Skeletal muscle satellite cell (primary cell): ENCODE measurements around the gene PACSIN2.

Experiments
- H3K27me3 ChIP-seq: 2 replicates; pipeline ENCODE4 v1.7.0; 2013; ENCODE audit warnings: low read length; ENCODE audit not compliant: control insufficient read depth, insufficient read depth
- H3K36me3 ChIP-seq: 2 replicates; pipeline ENCODE4 v1.7.0; 2013; ENCODE audit warnings: mild to moderate bottlenecking, control low read depth, low read length; ENCODE audit not compliant: insufficient read depth
- H3K4me1 ChIP-seq: 2 replicates; pipeline ENCODE4 v1.7.0; 2013; ENCODE audit warnings: low read length; ENCODE audit not compliant: control insufficient read depth, insufficient read depth
- H3K4me2 ChIP-seq: 2 replicates; pipeline ENCODE4 v1.7.0; 2013; ENCODE audit warnings: mild to moderate bottlenecking, low read length
- H3K4me3 ChIP-seq: 2 replicates; pipeline ENCODE4 v1.7.0; 2013; ENCODE audit warnings: low read length
- H3K9ac ChIP-seq: 2 replicates; pipeline ENCODE4 v1.7.0; 2013; ENCODE audit warnings: mild to moderate bottlenecking, low read depth, low read length, moderate library complexity
- H3K9me3 ChIP-seq: replicated peaks from 2 replicates; pipeline ENCODE4 v1.7.0; 2013; ENCODE audit warnings: mild to moderate bottlenecking, control low read depth, low read length

Gene PACSIN2

GRCh38 chr22:43008921-43009320 is 6.0 kb downstream of the PACSIN2 start:
- Histone ChIP-seq H3K4me2 (no peak overlapping the region), H3K4me3 (no peak overlapping the region), H3K9ac (no peak overlapping the region), H3K4me1 (peaks cover 50% of the 10 kb centered on the region), H3K9me3 (no peaks in the 10 kb centered on the region), H3K27me3 (no peaks in the 10 kb centered on the region), H3K36me3 (no peaks in the 10 kb centered on the region)

DNA sequence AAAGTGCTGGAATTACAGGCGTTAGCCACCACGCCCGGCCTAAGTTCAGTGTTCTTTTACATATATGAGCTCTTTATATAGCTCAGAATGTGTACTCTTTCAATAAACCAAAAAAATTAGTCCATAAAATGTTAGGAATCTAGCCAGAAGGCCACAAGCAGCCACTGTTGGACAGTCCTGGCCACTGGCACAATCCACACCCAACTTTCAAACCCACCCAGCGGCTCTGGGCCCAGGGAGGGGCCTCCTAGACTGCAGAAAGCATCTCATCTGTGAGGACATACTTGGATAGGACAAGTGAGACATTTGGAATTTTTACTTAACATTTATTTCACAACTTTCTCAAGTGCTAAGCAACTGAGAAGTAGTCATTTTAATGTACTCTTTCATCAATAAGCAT is 6.4 kb downstream of the PACSIN2 start:
- Histone ChIP-seq H3K9me3 (no peaks in the 10 kb centered on the region), H3K9ac (no peak overlapping the region), H3K4me3 (no peak overlapping the region), H3K27me3 (no peaks in the 10 kb centered on the region), H3K36me3 (no peaks in the 10 kb centered on the region), H3K4me2 (no peak overlapping the region), H3K4me1 (peaks cover 50% of the 10 kb centered on the region)

- Histone ChIP-seq H3K27me3 (no peaks in the 10 kb centered on the region), H3K4me3 (no peak overlapping the region), H3K4me1 (peaks cover 56% of the 10 kb centered on the region), H3K36me3 (no peaks in the 10 kb centered on the region), H3K4me2 (peak overlapping the region; percentile 56), H3K9me3 (no peaks in the 10 kb centered on the region), H3K9ac (no peak overlapping the region)
Measured at GRCh38 chr22:43007519-43008102, 7.3 kb downstream of the PACSIN2 start.

DNA sequence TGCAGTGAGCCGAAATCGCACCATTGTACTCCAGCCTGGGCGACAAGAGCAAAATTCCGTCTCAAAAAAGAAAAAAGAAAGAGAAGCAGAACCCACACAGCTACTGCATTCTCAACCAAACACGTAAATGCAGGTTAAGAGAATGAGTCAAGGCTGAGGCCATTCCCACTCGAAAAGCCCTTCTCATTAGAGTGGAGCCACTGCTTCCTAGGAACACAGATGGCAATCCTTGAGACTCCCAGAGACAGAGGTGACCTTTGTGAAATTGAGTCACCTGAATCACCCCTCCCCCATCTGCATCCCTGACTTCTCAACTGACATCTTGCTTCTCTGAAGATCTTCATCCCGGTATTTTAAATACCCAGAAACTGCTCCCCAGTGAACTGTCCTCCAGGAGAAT is 8.2 kb downstream of the PACSIN2 start:
- H3K9me3 ChIP-seq, result no peaks in the 10 kb centered on the region
- H3K4me2 ChIP-seq, result no peak overlapping the region
- H3K4me1 ChIP-seq, result peaks cover 64% of the 10 kb centered on the region
- H3K4me3 ChIP-seq, result no peak overlapping the region
- no peak overlapping the region for H3K9ac ChIP-seq
- no peaks in the 10 kb centered on the region for H3K36me3 ChIP-seq
- no peaks in the 10 kb centered on the region for H3K27me3 ChIP-seq

GRCh38 chr22:43006016-43006505 is 8.9 kb downstream of the PACSIN2 start:
- peaks cover 71% of the 10 kb centered on the region for H3K4me1 ChIP-seq
- H3K4me3 ChIP-seq, result no peak overlapping the region
- no peaks in the 10 kb centered on the region for H3K9me3 ChIP-seq
- no peaks in the 10 kb centered on the region for H3K36me3 ChIP-seq
- H3K4me2 ChIP-seq, result no peak overlapping the region
- H3K27me3 ChIP-seq, result no peaks in the 10 kb centered on the region
- H3K9ac ChIP-seq, result no peak overlapping the region

DNA sequence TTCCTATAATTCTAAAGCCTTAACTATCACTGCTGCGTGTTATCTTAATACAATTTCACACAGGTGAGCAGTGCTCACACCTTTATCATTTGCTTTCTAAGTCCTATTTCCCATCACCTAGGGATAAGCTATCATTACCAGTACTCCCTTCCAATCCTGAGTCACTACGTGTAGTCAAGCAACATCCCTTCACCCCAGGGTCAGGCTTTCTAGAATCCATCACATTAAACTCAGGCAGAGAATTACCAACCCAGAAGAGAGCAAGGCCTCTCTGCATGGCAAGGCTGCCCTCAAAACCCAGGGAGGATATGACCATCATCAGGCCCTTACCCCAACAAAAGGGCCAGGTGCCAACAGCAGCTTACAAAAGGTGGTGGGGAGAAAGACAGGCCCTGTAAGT is 9.8 kb downstream of the PACSIN2 start:
- Histone ChIP-seq H3K9ac (no peak overlapping the region), H3K4me2 (no peak overlapping the region), H3K4me1 (peaks cover 81% of the 10 kb centered on the region)

GRCh38 chr22:43004362-43005035 is 10.4 kb downstream of the PACSIN2 start:
- H3K27me3 ChIP-seq, result no peaks in the 10 kb centered on the region
- H3K9ac ChIP-seq, result no peak overlapping the region
- no peak overlapping the region for H3K4me3 ChIP-seq
- peaks cover 86% of the 10 kb centered on the region for H3K4me1 ChIP-seq
- peak overlapping the region; percentile 62 for H3K4me2 ChIP-seq
- H3K36me3 ChIP-seq, result no peaks in the 10 kb centered on the region
- no peaks in the 10 kb centered on the region for H3K9me3 ChIP-seq

More for the DNA sequence above, 9.8 kb downstream of the PACSIN2 start:
- Histone ChIP-seq H3K9me3 (no peaks in the 10 kb centered on the region), H3K36me3 (no peaks in the 10 kb centered on the region), H3K27me3 (no peaks in the 10 kb centered on the region), H3K4me3 (no peak overlapping the region)

- peak overlapping the region; percentile 61 for H3K9ac ChIP-seq
- H3K9me3 ChIP-seq, result no peaks in the 10 kb centered on the region
- H3K4me3 ChIP-seq, result peak overlapping the region; percentile 44
- peak overlapping the region; percentile 75 for H3K4me2 ChIP-seq
- H3K36me3 ChIP-seq, result no peaks in the 10 kb centered on the region
- no peaks in the 10 kb centered on the region for H3K27me3 ChIP-seq
- peaks cover 76% of the 10 kb centered on the region for H3K4me1 ChIP-seq
Measured at GRCh38 chr22:43002202-43002586, 12.8 kb downstream of the PACSIN2 start.

GRCh38 chr22:43001271-43002201 is 13.4 kb downstream of the PACSIN2 start:
- Histone ChIP-seq H3K9me3 (no peaks in the 10 kb centered on the region), H3K4me2 (peak overlapping the region; percentile 75), H3K27me3 (no peaks in the 10 kb centered on the region), H3K9ac (peak overlapping the region; percentile 20), H3K4me1 (peaks cover 80% of the 10 kb centered on the region), H3K4me3 (peak overlapping the region; percentile 44), H3K36me3 (no peaks in the 10 kb centered on the region)

- no peaks in the 10 kb centered on the region for H3K36me3 ChIP-seq
- peak overlapping the region; percentile 75 for H3K4me2 ChIP-seq
- H3K27me3 ChIP-seq, result no peaks in the 10 kb centered on the region
- H3K9me3 ChIP-seq, result no peaks in the 10 kb centered on the region
- peaks cover 87% of the 10 kb centered on the region for H3K4me1 ChIP-seq
- no peak overlapping the region for H3K4me3 ChIP-seq
- H3K9ac ChIP-seq, result peak overlapping the region; percentile 20
Measured at GRCh38 chr22:43000441-43001175, 14.3 kb downstream of the PACSIN2 start.

- peaks cover 82% of the 10 kb centered on the region for H3K4me1 ChIP-seq
- peak overlapping the region; percentile 2 for H3K4me2 ChIP-seq
- no peaks in the 10 kb centered on the region for H3K36me3 ChIP-seq
- H3K9ac ChIP-seq, result no peak overlapping the region
- H3K4me3 ChIP-seq, result no peak overlapping the region
- H3K27me3 ChIP-seq, result no peaks in the 10 kb centered on the region
- no peaks in the 10 kb centered on the region for H3K9me3 ChIP-seq
Measured at GRCh38 chr22:42997582-42998090, 17.3 kb downstream of the PACSIN2 start.
